HG02623 (cell line): ENCODE measurements around the gene EFCAB14.
"Not testable (repeated sequence)": the region's sequence is repeated elsewhere in the genome, so short reads cannot be mapped to it uniquely, and the experiment has no call there.

Experiments
- ATAC-seq: cut with Tn5 transposase; IDR thresholded peaks from one replicate; pipeline ENCODE4 v1.9.1; 2021; ENCODE audit warnings: moderate library complexity; ENCODE audit not compliant: unreplicated experiment

Gene EFCAB14

DNA sequence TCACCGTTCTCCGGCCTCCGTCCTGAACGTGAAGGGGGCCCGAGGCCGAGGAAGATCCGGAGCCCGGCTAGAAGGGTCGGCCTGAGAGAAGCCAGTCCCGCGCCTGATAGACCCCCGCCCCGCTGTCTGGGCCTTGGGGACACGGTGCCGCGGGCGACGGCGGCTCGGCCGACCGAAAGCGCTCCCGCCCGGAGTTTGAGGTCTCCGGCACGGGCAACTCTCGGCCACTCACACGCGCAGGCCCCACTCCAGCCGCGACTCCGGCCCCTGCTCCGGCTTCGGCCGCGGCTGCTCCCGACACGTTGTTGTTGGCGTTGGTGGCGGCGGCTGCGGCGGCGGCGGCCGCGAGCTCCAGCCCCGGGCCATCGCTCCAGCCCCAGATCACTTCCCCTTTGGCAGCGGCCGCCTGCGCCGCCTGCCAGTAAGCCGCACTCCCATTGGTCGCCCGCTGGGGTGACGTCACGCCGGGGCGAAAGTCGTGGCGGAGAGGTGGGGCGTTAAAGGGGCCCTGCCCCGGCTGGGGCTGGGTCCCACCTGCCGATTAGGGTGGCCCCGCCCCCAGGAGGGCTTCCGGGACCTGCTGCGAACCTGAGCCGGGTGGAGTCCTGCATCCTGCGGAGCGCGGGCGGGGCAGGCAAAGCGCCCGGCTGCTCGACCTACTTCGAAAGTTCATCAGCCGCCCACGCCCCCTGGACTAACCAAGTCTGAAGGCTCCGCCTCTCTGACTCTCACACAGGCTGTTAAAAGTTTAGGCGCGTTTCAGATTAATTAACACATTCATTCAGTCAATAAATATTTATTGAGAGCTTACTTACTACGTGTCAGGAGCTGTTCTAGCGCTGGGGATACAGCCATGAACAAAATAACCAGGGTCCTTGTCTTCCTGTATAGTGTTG, at the start of gene EFCAB14:
EFCAB14 (minus strand) TSS at position 388 of the 896 bp plus-strand sequence. CDS start 1,027 bp downstream, outside the sequence.
- peak; percentile 97 for ATAC-seq

- no peak for ATAC-seq
Observed at GRCh38 chr1:46768445-46768844, 49.5 kb upstream of the EFCAB14 start.

- ATAC-seq: no peak
Observed at GRCh38 chr1:46767649-46768282, 48.9 kb upstream of the EFCAB14 start.

DNA sequence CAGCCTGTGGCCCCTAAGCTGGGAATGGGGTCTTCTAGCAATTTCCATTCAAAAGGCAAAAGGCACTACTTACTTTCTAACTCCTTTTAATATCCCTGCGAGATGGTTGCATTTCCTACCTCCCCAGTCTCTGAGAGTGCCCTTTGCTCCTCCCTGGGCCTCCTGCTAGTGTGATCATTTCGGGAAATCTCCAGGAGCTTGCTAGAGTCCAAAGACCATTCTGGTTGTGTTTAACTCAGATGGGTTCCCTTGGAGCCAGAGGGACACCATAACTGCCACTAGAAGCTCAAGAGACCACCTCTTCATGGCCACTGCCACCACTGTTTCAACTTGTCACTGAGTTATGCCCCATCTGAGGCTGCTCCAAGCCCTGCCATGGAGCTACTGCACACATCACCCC, 45.5 kb upstream of the EFCAB14 start:
- ATAC-seq: no peak

DNA sequence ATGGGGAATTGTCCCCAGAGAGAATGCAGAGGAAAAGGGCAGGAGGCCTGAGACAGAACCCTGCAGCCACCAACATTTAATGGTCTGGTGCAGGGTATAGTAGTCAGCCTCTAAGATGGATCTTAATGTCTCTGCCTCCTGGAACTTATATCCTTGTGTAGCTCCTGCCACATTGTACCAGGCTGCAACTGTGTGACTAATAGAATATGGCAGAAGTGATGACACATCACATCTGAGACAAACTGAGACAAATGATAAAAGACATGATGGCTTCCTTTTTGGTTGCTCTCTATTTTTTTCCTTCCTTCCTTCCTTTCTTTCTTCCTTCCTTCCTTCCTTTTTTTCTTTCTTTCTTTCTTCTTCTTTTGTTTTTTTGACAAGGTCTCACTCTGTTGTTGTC, 42.8 kb upstream of the EFCAB14 start:
- ATAC-seq: no peak

- no peak for ATAC-seq
Observed at GRCh38 chr1:46760558-46761166, 41.7 kb upstream of the EFCAB14 start.

DNA sequence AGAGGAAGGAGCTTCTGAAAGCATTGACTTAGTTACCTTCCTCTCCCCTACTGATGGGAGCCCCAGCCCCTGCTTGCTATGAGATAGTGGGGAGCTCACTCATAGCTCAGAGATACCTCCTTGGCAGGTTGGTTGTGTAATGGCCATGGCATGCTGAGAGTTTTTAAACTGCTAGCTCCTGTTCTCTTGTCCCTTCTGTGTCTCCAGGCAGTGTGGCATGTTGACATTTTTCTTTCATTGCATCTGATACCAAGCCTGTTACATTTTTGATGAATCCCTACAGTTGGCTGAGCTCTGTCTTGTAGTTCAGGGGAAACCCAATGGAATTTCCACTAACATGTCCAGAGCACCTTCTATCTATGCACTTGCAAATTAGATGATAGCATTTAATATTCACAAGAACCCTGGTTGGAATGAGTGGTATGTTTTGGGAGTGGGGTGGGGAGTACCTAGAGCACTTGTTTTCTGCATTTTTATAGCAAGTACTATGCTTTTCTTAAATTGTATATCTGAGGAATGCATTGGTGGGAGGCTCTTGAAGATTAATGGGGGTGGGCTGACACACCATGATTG, 39.1 kb upstream of the EFCAB14 start:
- no peak for ATAC-seq

DNA sequence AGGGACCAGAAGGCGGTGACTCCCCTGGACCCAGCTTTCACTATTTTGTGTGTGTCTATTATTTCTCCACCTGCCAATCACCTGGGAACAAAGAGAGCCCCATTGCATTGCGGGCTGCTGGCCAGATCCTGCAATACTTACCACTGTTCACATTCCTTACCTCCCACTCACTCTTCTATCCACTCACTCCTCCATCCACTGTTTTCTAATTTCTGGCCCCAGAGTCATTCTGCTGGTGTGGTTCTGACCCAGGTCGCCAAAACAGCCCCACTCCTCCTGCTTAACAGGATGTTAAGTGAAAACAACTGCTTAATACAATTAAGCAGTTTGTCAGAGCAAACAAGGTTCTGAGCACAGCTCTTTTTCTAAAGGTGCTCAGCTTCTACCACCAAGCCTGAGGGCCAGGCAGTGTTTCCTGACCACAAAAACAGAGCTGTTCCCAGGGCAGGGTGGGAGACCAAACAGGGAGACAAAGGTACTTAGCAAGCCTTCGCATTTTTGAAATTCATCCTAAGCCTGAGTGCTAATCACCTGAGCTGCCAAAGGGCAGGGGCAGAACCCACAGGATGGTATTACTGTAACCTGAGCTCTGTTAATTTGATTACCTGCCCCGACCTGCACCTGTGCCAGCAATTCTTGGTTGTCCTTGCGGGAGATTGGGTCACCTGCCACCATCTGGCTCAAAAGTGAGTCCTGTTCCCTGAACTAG, 38.5 kb upstream of the EFCAB14 start:
- no peak for ATAC-seq

DNA sequence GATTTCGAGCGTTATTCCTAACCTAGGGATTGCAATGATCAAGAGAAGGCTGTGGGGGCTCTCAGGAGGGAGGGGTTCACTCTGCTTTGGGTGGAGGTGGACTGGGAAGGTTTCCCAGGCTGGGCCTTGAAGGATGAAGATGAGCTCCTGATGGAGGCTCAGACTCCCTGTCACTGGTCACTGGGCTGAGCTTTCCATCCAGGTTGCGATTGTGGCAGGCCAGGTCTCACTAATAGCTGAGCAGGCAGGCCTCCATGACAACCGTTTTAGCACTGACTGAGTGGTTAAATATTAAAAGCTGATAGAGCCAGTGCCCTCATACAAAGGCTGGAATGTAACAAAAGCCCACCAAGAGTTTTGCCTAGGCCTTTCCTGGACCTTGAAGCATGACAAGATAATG, 36.2 kb upstream of the EFCAB14 start:
- no peak for ATAC-seq

DNA sequence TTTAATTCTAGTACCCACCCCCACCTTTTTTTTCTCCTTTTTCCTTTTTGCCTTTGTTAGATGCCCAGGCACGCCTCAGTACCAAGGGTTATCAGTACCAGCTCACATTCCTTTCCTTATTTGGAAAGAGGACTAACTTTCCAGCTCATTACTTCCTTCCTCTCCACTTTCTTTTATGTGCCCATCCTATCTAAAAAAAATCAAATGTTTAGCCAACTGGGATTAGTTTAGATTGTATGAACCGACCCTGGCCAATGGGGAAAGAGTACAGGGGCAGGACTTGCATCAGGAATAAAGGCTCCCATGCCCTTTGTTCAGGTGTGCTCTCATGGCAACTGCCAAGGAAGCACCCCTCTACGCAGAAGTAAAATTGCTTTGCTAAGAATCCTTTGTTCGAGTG, 35.8 kb upstream of the EFCAB14 start:
- not testable (repeated sequence) for ATAC-seq

- no peak for ATAC-seq
Observed at GRCh38 chr1:46753985-46754384, 35.1 kb upstream of the EFCAB14 start.

DNA sequence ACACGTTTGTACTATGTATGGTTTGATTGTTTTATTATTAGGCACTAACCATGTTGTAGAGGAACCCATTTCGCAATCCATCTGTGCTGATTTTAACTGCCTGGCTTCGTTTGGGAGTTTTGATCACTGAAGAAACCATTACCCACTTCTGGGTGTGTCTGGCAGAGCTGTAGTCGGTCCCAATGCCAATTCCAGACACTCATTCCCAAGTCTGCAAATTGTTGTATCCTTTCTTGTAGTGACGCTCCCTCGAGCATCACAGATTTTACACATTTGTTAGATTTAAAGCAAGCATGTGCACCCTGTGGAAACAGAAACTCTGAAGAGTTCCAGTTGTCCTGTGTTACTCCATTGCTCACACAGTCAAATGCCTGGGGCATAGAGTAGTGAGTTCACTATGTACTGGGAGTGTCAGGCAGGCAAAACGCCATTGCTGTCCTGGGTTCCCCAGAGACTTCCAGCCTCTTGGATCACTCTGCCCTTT, 31.0 kb upstream of the EFCAB14 start:
- ATAC-seq: no peak

GRCh38 chr1:46749404-46749803, 30.5 kb upstream of the EFCAB14 start:
- no peak for ATAC-seq

GRCh38 chr1:46747683-46748288, 28.9 kb upstream of the EFCAB14 start:
- ATAC-seq: no peak

DNA sequence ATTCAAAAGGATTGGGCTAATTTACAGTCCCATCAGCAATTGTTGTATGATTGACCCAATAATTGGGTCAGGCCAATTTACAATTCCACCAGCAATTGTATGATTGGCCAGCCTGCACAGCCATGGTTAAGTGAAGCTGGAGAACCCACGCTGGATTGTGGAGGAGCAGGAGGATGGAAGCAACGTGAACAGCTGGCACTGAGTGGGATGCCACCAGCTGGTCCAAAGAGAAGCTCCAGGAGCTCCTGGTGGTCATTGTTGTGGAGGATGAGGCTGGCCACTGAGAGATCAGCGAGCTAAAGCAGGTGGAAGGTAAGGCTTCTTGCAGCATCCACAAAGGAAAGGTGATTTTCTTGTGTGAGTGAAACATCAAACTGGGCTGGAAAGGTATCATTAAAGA, 23.2 kb upstream of the EFCAB14 start:
- ATAC-seq: no peak

GRCh38 chr1:46735708-46736324, 16.9 kb upstream of the EFCAB14 start:
- ATAC-seq: no peak

DNA sequence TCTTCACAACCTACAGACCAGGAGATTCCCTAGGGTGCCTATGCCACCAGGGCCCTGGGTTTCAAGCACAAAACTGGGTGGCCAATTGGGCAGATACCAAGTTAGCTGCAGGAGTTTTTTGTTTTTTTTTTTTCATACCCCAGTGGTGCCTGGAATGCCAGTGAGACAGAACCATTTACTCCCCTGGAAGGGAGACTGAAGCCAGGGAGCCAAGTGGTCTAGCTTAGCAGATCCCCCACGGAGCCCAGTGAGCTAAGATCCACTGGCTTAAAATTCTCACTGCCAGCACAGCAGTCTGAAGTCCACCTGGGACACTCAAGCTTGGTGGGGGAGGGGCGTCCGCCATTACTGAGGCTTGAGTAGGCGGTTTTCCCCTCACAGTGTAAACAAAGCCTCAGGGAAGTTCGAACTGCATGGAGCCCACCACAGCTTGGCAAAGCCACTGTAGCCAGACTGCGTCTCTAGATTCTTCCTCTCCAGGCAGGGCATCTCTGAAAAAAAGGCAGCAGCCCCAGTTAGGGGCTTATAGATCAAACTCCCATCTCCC, 9.5 kb upstream of the EFCAB14 start:
- not testable (repeated sequence) for ATAC-seq

- ATAC-seq: no peak
Observed at GRCh38 chr1:46725736-46726108, 6.8 kb upstream of the EFCAB14 start.

GRCh38 chr1:46724991-46725735, 6.2 kb upstream of the EFCAB14 start:
- ATAC-seq: peak; percentile 75
